Measurements from ENCODE around the gene PTPRT. TPM values are rescaled to one million over a fixed set of nuclear protein-coding genes. Genes with fewer than 3 reads are reported as not detected.

Gene PTPRT
- total RNA-seq, 1 experiment from 2014 or later: not detected

DNA sequence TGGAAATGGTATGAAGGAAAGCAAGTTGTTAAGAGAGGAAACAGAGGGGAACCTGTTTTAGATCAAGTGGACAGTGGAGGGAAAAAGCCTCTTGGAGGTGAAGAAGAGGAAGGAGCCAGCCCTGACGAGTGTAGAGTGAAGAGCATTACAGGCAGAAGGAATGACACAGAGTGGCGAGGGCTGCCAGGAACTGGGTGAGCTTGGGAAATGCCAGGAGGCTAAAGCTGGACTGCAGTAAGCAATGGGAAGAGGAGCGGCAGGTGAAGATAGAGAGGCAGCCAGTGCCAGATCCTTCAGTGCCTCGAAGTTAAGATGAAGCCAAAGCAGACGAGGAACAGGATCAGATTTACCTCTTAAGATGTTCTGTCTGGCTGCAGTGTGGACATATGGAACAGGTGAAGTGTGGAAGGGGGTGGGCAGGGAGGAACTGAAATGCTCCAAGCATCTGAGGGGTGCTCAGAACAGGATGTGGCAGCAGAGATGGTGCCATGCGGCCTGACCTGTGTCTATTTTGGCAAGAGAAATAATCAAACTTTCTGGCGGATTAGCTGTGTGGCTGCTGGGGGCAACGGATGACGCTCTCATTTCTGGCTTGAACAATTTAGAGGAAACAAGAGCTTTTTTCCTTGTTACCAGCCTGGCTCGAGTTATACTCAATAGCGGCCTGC lies 748.4 kb downstream of the PTPRT start:
- ChIA-PET CTCF (no interaction called here), POLR2A (ENCODE audit: low non-redundant PET) (no interaction called here)
- H3K27me3 ChIP-seq (replicated peaks; ENCODE audit: insufficient read depth, low read depth, low read length, poor library complexity): no peaks in the 10 kb centered on the region
- H3K4me3 ChIP-seq (ENCODE audit: low read depth, low read length, poor library complexity, severe bottlenecking): no peak overlapping the region
- no peak for DNase-seq (ENCODE audit: low spot score)
- no peaks in the 10 kb centered on the region for H3K36me3 ChIP-seq (ENCODE audit: insufficient read depth, low read length, poor library complexity, severe bottlenecking)
- intact Hi-C loops (cut with micrococcal nuclease; ENCODE audit: unreplicated experiment): no loop called here
- no peaks in the 10 kb centered on the region for H3K4me1 ChIP-seq (ENCODE audit: insufficient read depth, low read length, poor library complexity, severe bottlenecking)
- TF ChIP-seq, protein P1, sequence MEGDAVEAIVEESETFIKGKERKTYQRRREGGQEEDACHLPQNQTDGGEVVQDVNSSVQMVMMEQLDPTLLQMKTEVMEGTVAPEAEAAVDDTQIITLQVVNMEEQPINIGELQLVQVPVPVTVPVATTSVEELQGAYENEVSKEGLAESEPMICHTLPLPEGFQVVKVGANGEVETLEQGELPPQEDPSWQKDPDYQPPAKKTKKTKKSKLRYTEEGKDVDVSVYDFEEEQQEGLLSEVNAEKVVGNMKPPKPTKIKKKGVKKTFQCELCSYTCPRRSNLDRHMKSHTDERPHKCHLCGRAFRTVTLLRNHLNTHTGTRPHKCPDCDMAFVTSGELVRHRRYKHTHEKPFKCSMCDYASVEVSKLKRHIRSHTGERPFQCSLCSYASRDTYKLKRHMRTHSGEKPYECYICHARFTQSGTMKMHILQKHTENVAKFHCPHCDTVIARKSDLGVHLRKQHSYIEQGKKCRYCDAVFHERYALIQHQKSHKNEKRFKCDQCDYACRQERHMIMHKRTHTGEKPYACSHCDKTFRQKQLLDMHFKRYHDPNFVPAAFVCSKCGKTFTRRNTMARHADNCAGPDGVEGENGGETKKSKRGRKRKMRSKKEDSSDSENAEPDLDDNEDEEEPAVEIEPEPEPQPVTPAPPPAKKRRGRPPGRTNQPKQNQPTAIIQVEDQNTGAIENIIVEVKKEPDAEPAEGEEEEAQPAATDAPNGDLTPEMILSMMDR (conservative IDR thresholded peaks at IDR 0.05; ENCODE audit: low read depth, low read length): no peak
- TF ChIP-seq EZH2 (IDR thresholded peaks at IDR 0.05; ENCODE audit: borderline replicate concordance, low read depth, low read length, poor library complexity, severe bottlenecking): no peak
- BruUV-seq (replicated peaks): no TSS peak
- no peak overlapping the region for H3K27ac ChIP-seq (ENCODE audit: low read depth, low read length, poor library complexity, severe bottlenecking)
- H3K9me3 ChIP-seq (ENCODE audit: low read depth, low read length, poor library complexity, severe bottlenecking): no peaks in the 10 kb centered on the region

DNA sequence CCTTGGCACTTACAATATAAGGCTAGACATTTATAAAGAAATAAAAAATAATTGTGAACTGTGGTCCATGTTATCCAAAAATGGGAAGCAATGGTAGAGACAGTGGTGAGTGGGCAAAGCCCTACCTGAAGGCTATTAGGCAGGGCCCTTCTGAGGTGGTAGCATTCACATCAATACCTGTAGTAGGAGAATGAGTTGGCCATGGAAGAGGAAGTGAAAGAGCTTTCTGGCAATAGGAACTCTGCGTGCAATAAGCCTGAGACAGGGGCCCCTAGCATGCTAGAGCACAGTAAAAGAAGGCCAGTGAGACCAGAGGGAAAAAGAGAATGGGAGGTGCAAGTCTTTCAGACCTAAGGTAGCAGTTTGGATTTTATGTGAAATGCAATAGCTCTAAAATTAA lies 754.5 kb downstream of the PTPRT start:
- Histone ChIP-seq H3K36me3 (ENCODE audit: insufficient read depth, low read length, poor library complexity, severe bottlenecking) (no peaks in the 10 kb centered on the region), H3K4me1 (ENCODE audit: insufficient read depth, low read length, poor library complexity, severe bottlenecking) (no peaks in the 10 kb centered on the region), H3K9me3 (ENCODE audit: low read depth, low read length, poor library complexity, severe bottlenecking) (no peaks in the 10 kb centered on the region), H3K27ac (ENCODE audit: low read depth, low read length, poor library complexity, severe bottlenecking) (no peak overlapping the region), H3K27me3 (replicated peaks; ENCODE audit: insufficient read depth, low read depth, low read length, poor library complexity) (no peaks in the 10 kb centered on the region), H3K4me3 (ENCODE audit: low read depth, low read length, poor library complexity, severe bottlenecking) (no peak overlapping the region)
- no TSS peak for BruUV-seq (replicated peaks)
- no peak for DNase-seq (ENCODE audit: low spot score)
- TF ChIP-seq, protein P1 (conservative IDR thresholded peaks at IDR 0.05; ENCODE audit: low read depth, low read length): no peak
- no peak for TF ChIP-seq EZH2 (IDR thresholded peaks at IDR 0.05; ENCODE audit: borderline replicate concordance, low read depth, low read length, poor library complexity, severe bottlenecking)
- intact Hi-C loops (cut with micrococcal nuclease; ENCODE audit: unreplicated experiment): no loop called here
- ChIA-PET POLR2A (ENCODE audit: low non-redundant PET) (no interaction called here), CTCF (no interaction called here)

DNA sequence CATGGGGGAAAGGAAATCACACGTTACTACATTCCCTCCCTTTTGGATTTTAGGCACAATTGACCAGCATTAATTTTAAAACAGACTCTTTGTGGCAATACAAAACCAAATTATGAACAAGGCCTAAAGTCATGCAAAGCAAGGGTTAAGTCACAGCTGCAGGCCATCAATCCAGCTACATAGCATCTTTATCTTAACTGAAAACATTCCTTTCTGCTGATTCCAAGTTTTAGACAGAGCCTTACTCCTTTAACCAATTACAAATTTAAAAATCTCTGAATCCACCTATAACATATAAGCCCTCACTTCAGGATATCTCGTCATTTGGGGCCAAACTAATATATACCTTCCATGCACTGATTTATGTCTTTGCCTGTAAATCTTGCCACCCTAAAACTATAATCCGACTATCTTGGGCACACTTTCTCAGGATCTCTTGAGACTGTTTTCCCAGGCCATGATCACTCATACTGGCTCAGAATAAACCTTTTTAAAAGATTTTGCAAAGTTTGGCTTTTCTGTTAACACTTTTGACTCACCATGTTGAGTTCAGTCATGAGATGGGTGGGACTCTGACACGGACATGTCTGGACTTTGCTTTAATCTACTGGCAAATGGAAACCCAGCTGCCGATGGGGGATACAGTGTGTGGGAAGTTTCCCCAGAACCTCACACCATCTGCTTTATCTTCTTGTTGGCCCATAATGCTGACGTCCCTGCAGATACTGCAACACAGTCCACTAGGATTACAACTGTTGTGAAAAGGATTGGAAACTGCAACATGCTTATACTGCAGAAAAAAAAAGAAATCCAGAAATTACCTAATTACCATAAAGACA lies 757.0 kb downstream of the PTPRT start:
- ChIA-PET CTCF (no interaction called here), POLR2A (ENCODE audit: low non-redundant PET) (no interaction called here)
- H3K9me3 ChIP-seq (ENCODE audit: low read depth, low read length, poor library complexity, severe bottlenecking): no peaks in the 10 kb centered on the region
- no peaks in the 10 kb centered on the region for H3K4me1 ChIP-seq (ENCODE audit: insufficient read depth, low read length, poor library complexity, severe bottlenecking)
- TF ChIP-seq EZH2 (IDR thresholded peaks at IDR 0.05; ENCODE audit: borderline replicate concordance, low read depth, low read length, poor library complexity, severe bottlenecking): no peak
- TF ChIP-seq, protein P1 (conservative IDR thresholded peaks at IDR 0.05; ENCODE audit: low read depth, low read length): no peak
- intact Hi-C loops (cut with micrococcal nuclease; ENCODE audit: unreplicated experiment): no loop called here
- no peaks in the 10 kb centered on the region for H3K36me3 ChIP-seq (ENCODE audit: insufficient read depth, low read length, poor library complexity, severe bottlenecking)
- no peak for DNase-seq (ENCODE audit: low spot score)
- H3K27ac ChIP-seq (ENCODE audit: low read depth, low read length, poor library complexity, severe bottlenecking): no peak overlapping the region
- H3K4me3 ChIP-seq (ENCODE audit: low read depth, low read length, poor library complexity, severe bottlenecking): no peak overlapping the region
- H3K27me3 ChIP-seq (replicated peaks; ENCODE audit: insufficient read depth, low read depth, low read length, poor library complexity): no peaks in the 10 kb centered on the region
- no TSS peak for BruUV-seq (replicated peaks)
